Bone marrow (tissue), 2 donors: ENCODE measurements around the gene C16orf96.

Experiments
- DNase-seq, 2 donors: peaks; one replicate each; lab custom pipeline; 2025; lab: John Stamatoyannopoulos, UW

Gene C16orf96

GRCh38 chr16:4556112-4556511 lies at the start of gene C16orf96:
TSS of gene C16orf96 (plus strand) at chr16:4556340. CDS start at chr16:4556490, 150 bp downstream.
- DNase-seq = no peak

- peak in 1 of 2 donors; percentile 50 for DNase-seq
Measured at GRCh38 chr16:4506450-4506849, 49.7 kb upstream of the C16orf96 start.

GRCh38 chr16:4507588-4508345 lies 48.4 kb upstream of the C16orf96 start:
- DNase-seq = no peak

- DNase-seq = no peak
Measured at GRCh38 chr16:4508806-4509205, 47.3 kb upstream of the C16orf96 start.

GRCh38 chr16:4509420-4509819 lies 46.7 kb upstream of the C16orf96 start:
- no peak for DNase-seq

GRCh38 chr16:4510131-4510530 lies 46.0 kb upstream of the C16orf96 start:
- no peak for DNase-seq

GRCh38 chr16:4510747-4511426 lies 45.3 kb upstream of the C16orf96 start:
- no peak for DNase-seq

- DNase-seq = no peak
Measured at GRCh38 chr16:4511441-4512082, 44.6 kb upstream of the C16orf96 start.

- DNase-seq = no peak
Measured at GRCh38 chr16:4512473-4512872, 43.7 kb upstream of the C16orf96 start.

GRCh38 chr16:4513086-4513860 lies 42.9 kb upstream of the C16orf96 start:
- no peak for DNase-seq

GRCh38 chr16:4513881-4514280 lies 42.3 kb upstream of the C16orf96 start:
- DNase-seq = no peak

- DNase-seq = no peak
Measured at GRCh38 chr16:4514606-4515005, 41.5 kb upstream of the C16orf96 start.

GRCh38 chr16:4515611-4516233 lies 40.4 kb upstream of the C16orf96 start:
- peak in 1 of 2 donors; percentile 84 for DNase-seq

GRCh38 chr16:4517812-4518680 lies 38.1 kb upstream of the C16orf96 start:
- no peak for DNase-seq

- no peak for DNase-seq
Measured at GRCh38 chr16:4519274-4520058, 36.7 kb upstream of the C16orf96 start.

- DNase-seq = no peak
Measured at GRCh38 chr16:4520913-4521312, 35.2 kb upstream of the C16orf96 start.

GRCh38 chr16:4522051-4522581 lies 34.0 kb upstream of the C16orf96 start:
- no peak for DNase-seq

- no peak for DNase-seq
Measured at GRCh38 chr16:4523686-4524085, 32.5 kb upstream of the C16orf96 start.

- no peak for DNase-seq
Measured at GRCh38 chr16:4524571-4524970, 31.6 kb upstream of the C16orf96 start.

- no peak for DNase-seq
Measured at GRCh38 chr16:4525069-4525468, 31.1 kb upstream of the C16orf96 start.
